M059J (cell line): ENCODE data around the gene CAP1. TPM values are rescaled to one million over a fixed set of nuclear protein-coding genes. Genes with fewer than 3 reads are reported as not detected.
A peak's percentile ranks its signal among the peaks of the same experiment; 100 is the strongest.

Source experiments
- DNase-seq: peaks from one replicate; pipeline ENCODE4 v3.0.0-alpha.2; 2012; ENCODE audit warnings: low read depth
- total RNA-seq: library from RNA; depleted of rRNA; stranded (reverse); fragments of >200 nt; shearing (Covaris generic); gene quantifications from 2 replicates; pipeline ENCODE4 v1.2.3, GENCODE V29; 2014; rRNA removed

CAP1 gene
- total RNA-seq, 1 experiment from 2014 or later: 481 TPM

- DNase-seq: no peak
These were observed 55.3 kb downstream of the CAP1 start for GRCh38 chr1:40095806-40096205.

- DNase-seq: no peak
These were observed 56.1 kb downstream of the CAP1 start for GRCh38 chr1:40096646-40096976.

GRCh38 chr1:40096977-40097782, 56.7 kb downstream of the CAP1 start, which contains the start of gene PPT1:
Gene PPT1 (minus strand): TSS chr1:40097252. CDS start chr1:40097238, 14 bp downstream.
- DNase-seq: peak; percentile 71

GRCh38 chr1:40102038-40102437, 61.5 kb downstream of the CAP1 start:
- no peak for DNase-seq

- no peak for DNase-seq
These were observed 62.4 kb downstream of the CAP1 start for GRCh38 chr1:40102896-40103295.

- DNase-seq: no peak
These were observed 64.5 kb downstream of the CAP1 start for GRCh38 chr1:40105028-40105427.

- DNase-seq: no peak
These were observed 66.9 kb downstream of the CAP1 start for GRCh38 chr1:40107290-40107959.

- no peak for DNase-seq
These were observed 69.9 kb downstream of the CAP1 start for GRCh38 chr1:40110389-40110788.

GRCh38 chr1:40114400-40114799, 73.9 kb downstream of the CAP1 start:
- DNase-seq: no peak

- no peak for DNase-seq
These were observed 79.6 kb downstream of the CAP1 start for GRCh38 chr1:40120128-40120527.

Other genes with a start within 250 kb of the CAP1 start
- gene TRIT1, start 157.2 kb upstream of the CAP1 start, total RNA-seq: 15.2 and 26.3 TPM in 2 replicates
- gene MYCL, start 138.8 kb upstream of the CAP1 start, total RNA-seq: 0.57 TPM in 1 of 2 replicates, not detected in the other
- 1.2 and 2.3 TPM in 2 replicates for gene MFSD2A, start 85.6 kb upstream of the CAP1 start, total RNA-seq
- gene PPT1, start 56.5 kb downstream of the CAP1 start, total RNA-seq: 112 TPM in 2 replicates
- gene RLF, start 120.7 kb downstream of the CAP1 start, total RNA-seq: 14.5 and 19.6 TPM in 2 replicates
- not detected in 2 replicates for gene TMCO2, start 207.2 kb downstream of the CAP1 start, total RNA-seq
- 88.3 and 109 TPM in 2 replicates for gene ZMPSTE24, start 217.5 kb downstream of the CAP1 start, total RNA-seq